Fibroblast of skin of left biceps (primary cell): Measurements from ENCODE around the gene UBE2O.

Source experiments
- DNase-seq, 2 experiments: peaks; one replicate each; pipeline ENCODE4 v3.0.0-alpha.2; 2013; ENCODE audit warnings: low read depth in 2 of 2

Gene UBE2O

GRCh38 chr17:76439314-76439928, 13.5 kb downstream of the UBE2O start:
- no peak for DNase-seq

GRCh38 chr17:76438906-76439305, 14.0 kb downstream of the UBE2O start:
- no peak for DNase-seq

GRCh38 chr17:76437467-76438402, 15.2 kb downstream of the UBE2O start:
- no peak for DNase-seq

- DNase-seq: no peak
Observed at GRCh38 chr17:76435751-76436150, 17.2 kb downstream of the UBE2O start.

- DNase-seq: no peak
Observed at GRCh38 chr17:76434870-76435269, 18.1 kb downstream of the UBE2O start.

- no peak for DNase-seq
Observed at GRCh38 chr17:76433693-76434092, 19.3 kb downstream of the UBE2O start.

GRCh38 chr17:76432712-76433336, 20.1 kb downstream of the UBE2O start:
- no peak for DNase-seq

GRCh38 chr17:76432004-76432403, 20.9 kb downstream of the UBE2O start:
- DNase-seq: no peak

- DNase-seq: no peak
Observed at GRCh38 chr17:76431509-76431908, 21.4 kb downstream of the UBE2O start.

- DNase-seq: no peak
Observed at GRCh38 chr17:76428511-76428910, 24.4 kb downstream of the UBE2O start.

GRCh38 chr17:76427501-76428231, 25.3 kb downstream of the UBE2O start:
- DNase-seq: no peak

GRCh38 chr17:76426853-76427252, 26.1 kb downstream of the UBE2O start:
- no peak for DNase-seq

- no peak for DNase-seq
Observed at GRCh38 chr17:76422860-76423259, 30.1 kb downstream of the UBE2O start.

- DNase-seq: no peak
Observed at GRCh38 chr17:76422406-76422805, 30.5 kb downstream of the UBE2O start.

- no peak for DNase-seq
Observed at GRCh38 chr17:76421044-76421407, 31.9 kb downstream of the UBE2O start.

- no peak for DNase-seq
Observed at GRCh38 chr17:76420356-76421043, 32.5 kb downstream of the UBE2O start.

GRCh38 chr17:76419576-76420260, 33.2 kb downstream of the UBE2O start:
- no peak for DNase-seq

- DNase-seq: no peak
Observed at GRCh38 chr17:76417499-76418143, 35.3 kb downstream of the UBE2O start.

- no peak for DNase-seq
Observed at GRCh38 chr17:76416899-76417298, 36.1 kb downstream of the UBE2O start.

GRCh38 chr17:76416457-76416856, 36.5 kb downstream of the UBE2O start:
- no peak for DNase-seq
